ENCODE results near the gene ZNF763. TPM values are rescaled to one million over a fixed set of nuclear protein-coding genes. Genes with fewer than 3 reads are reported as not detected.
"Not testable (repeated sequence)": the region's sequence is repeated elsewhere in the genome, so short reads cannot be mapped to it uniquely, and the experiment has no call there.

The ZNF763 gene
- total RNA-seq, 1 experiment from 2014 or later: 0.77 TPM

GRCh38 chr19:11938383-11938782 lies 26.5 kb upstream of the ZNF763 start:
- not testable (repeated sequence) for H4K8ac ChIP-seq (replicated peaks; ENCODE audit: insufficient read length, low read depth, low read length); H2BK5ac ChIP-seq (ENCODE audit: insufficient read length, low read length); H3K4me1 ChIP-seq (ENCODE audit: insufficient read depth, low read length); H2BK120ac ChIP-seq (ENCODE audit: low read depth, low read length, poor library complexity, severe bottlenecking); H3K27me3 Mint-ChIP-seq (ENCODE audit: low read depth); H4K91ac ChIP-seq (ENCODE audit: insufficient read length, low read depth, low read length); H3K23me2 ChIP-seq (ENCODE audit: insufficient read length, low read depth, low read length, poor library complexity, severe bottlenecking); H4K20me1 ChIP-seq (ENCODE audit: control insufficient read depth, insufficient read depth, insufficient read length); H3K4ac ChIP-seq (ENCODE audit: low read depth, low read length); H2BK12ac ChIP-seq (ENCODE audit: insufficient read length, low read depth, low read length); H2BK20ac ChIP-seq (ENCODE audit: low read depth, low read length, poor library complexity, severe bottlenecking); H3K27ac ChIP-seq (ENCODE audit: insufficient read length, low read depth, low read length); H4K5ac ChIP-seq (ENCODE audit: insufficient read length, low read depth, low read length); H3K4me3 Mint-ChIP-seq; H3K18ac ChIP-seq (ENCODE audit: insufficient read length, low read depth, low read length); DNase-seq; H2BK15ac ChIP-seq (ENCODE audit: low read depth, low read length); H3K79me2 ChIP-seq (ENCODE audit: insufficient read depth, low read length); H3K56ac ChIP-seq (ENCODE audit: insufficient read length, low read depth, low read length); H3K27ac Mint-ChIP-seq; H3K14ac ChIP-seq (ENCODE audit: insufficient read depth, low read length); H3K4me2 ChIP-seq (ENCODE audit: insufficient read depth, insufficient read length, low read length); H3K9ac ChIP-seq (ENCODE audit: extremely low read depth, insufficient read length, low read length); H3K79me1 ChIP-seq (ENCODE audit: insufficient read depth, low read depth, low read length, poor library complexity, severe bottlenecking); H3K23ac ChIP-seq (ENCODE audit: insufficient read length, low read depth, low read length); H3T11ph ChIP-seq (ENCODE audit: low read length); H3K4me1 Mint-ChIP-seq; H2AK5ac ChIP-seq (ENCODE audit: insufficient read length, low read length); H3K27me3 ChIP-seq (ENCODE audit: insufficient read depth, low read length); H2AFZ ChIP-seq (ENCODE audit: low read length)
- H3K9me3 ChIP-seq (ENCODE audit: control insufficient read depth, low read depth, low read length): peaks cover 17% of the 10 kb centered on the region
- no CpG with 5 or more reads among the region's 3 CpGs for WGBS (ENCODE audit: extremely low coverage, insufficient read length, low lambda C conversion rate)
- Mint-ChIP-seq H3K9me3 (peaks cover 80 to 82% of the 10 kb centered on the region in 2 experiments), H3K36me3 (ENCODE audit: insufficient read depth in 1 of 3, low read depth in 3 of 3) (peaks cover 68 to 79% (median 76%) of the 10 kb centered on the region in 3 experiments)

- H4K20me1 ChIP-seq (ENCODE audit: control insufficient read depth, insufficient read depth, insufficient read length); H3K4me1 Mint-ChIP-seq; H2AK5ac ChIP-seq (ENCODE audit: insufficient read length, low read length); H2BK5ac ChIP-seq (ENCODE audit: insufficient read length, low read length); H4K5ac ChIP-seq (ENCODE audit: insufficient read length, low read depth, low read length); H3K4ac ChIP-seq (ENCODE audit: low read depth, low read length); H2BK120ac ChIP-seq (ENCODE audit: low read depth, low read length, poor library complexity, severe bottlenecking); H3K9ac ChIP-seq (ENCODE audit: extremely low read depth, insufficient read length, low read length); H2BK15ac ChIP-seq (ENCODE audit: low read depth, low read length); H3K79me2 ChIP-seq (ENCODE audit: insufficient read depth, low read length); H3K27ac Mint-ChIP-seq; H2BK20ac ChIP-seq (ENCODE audit: low read depth, low read length, poor library complexity, severe bottlenecking); H3K4me2 ChIP-seq (ENCODE audit: insufficient read depth, insufficient read length, low read length); H3T11ph ChIP-seq (ENCODE audit: low read length); H3K23ac ChIP-seq (ENCODE audit: insufficient read length, low read depth, low read length); H3K14ac ChIP-seq (ENCODE audit: insufficient read depth, low read length); H3K4me3 Mint-ChIP-seq; H3K27me3 Mint-ChIP-seq (ENCODE audit: low read depth); H3K27ac ChIP-seq (ENCODE audit: insufficient read length, low read depth, low read length); H2AFZ ChIP-seq (ENCODE audit: low read length); H3K4me1 ChIP-seq (ENCODE audit: insufficient read depth, low read length); H3K79me1 ChIP-seq (ENCODE audit: insufficient read depth, low read depth, low read length, poor library complexity, severe bottlenecking); DNase-seq; H2BK12ac ChIP-seq (ENCODE audit: insufficient read length, low read depth, low read length); H3K18ac ChIP-seq (ENCODE audit: insufficient read length, low read depth, low read length); H3K23me2 ChIP-seq (ENCODE audit: insufficient read length, low read depth, low read length, poor library complexity, severe bottlenecking); H4K91ac ChIP-seq (ENCODE audit: insufficient read length, low read depth, low read length); H3K56ac ChIP-seq (ENCODE audit: insufficient read length, low read depth, low read length); H3K27me3 ChIP-seq (ENCODE audit: insufficient read depth, low read length); H4K8ac ChIP-seq (replicated peaks; ENCODE audit: insufficient read length, low read depth, low read length): not testable (repeated sequence)
- peaks cover 89 to 93% of the 10 kb centered on the region in 2 experiments for H3K9me3 Mint-ChIP-seq
- H3K36me3 Mint-ChIP-seq (ENCODE audit: insufficient read depth in 1 of 3, low read depth in 3 of 3): peaks cover 77 to 86% (median 86%) of the 10 kb centered on the region in 3 experiments
- no CpG with 5 or more reads among the region's 29 CpGs for WGBS (ENCODE audit: extremely low coverage, insufficient read length, low lambda C conversion rate)
- H3K9me3 ChIP-seq (ENCODE audit: control insufficient read depth, low read depth, low read length): peaks cover 48% of the 10 kb centered on the region
Measured at GRCh38 chr19:11941361-11941887, 23.4 kb upstream of the ZNF763 start.

Measured in H9 (cell line).